GM12875 (cell line): ENCODE results near the gene TBC1D16.

Experiments used
- H3K4me3 ChIP-seq: one replicate; pipeline ENCODE4 v1.5.1; 2011; ENCODE audit warnings: low read depth, low read length, control low read depth
- TF ChIP-seq, protein P1 (sequence below): IDR thresholded peaks from 2 replicates; pipeline ENCODE4 v1.5.1; 2011; ENCODE audit warnings: low read depth, mild to moderate bottlenecking, control low read depth, inconsistent platforms, low read length, moderate library complexity, borderline replicate concordance; ENCODE audit not compliant: insufficient read depth

The TBC1D16 gene

DNA sequence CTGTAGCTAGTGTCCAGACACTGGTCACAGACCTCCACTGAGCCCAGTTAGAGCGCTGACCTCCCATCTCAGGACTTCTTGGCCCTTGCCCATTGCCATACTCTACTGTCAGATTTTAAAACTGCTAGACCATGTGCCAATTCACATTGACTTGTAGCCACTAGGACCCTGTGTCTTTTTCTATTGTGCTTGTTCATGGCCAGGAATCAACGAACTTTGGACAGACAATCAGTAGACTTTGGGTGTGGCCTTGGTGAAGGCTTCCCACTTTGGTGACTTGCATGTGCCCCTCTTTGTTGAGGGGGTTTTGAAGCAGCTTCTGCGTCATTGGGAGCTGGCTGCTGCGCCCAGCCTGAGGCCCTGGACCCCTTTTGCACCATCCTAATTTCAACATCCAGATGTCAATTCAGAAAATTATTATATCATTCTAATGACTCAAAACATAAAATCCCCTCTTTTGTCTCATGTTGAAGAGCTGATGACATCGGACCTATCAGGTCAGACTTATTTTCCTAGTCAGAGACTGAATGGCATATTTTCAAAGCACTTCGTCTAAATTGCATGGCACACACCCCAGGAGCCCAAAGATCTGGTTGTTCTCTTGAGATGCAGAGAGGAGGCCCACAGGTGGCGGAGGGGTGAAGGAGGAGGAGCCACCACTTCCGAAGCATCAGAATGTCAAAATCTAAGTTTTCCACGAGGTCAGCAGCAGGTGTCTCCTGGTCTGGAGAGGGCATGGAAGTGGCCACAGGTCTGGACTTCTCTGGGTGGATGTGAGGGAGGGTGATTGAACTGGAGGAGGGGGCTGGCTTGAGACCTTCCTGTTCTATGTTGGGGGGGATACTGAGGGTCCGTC, 103.0 kb downstream of the TBC1D16 start:
- TF ChIP-seq, protein P1, sequence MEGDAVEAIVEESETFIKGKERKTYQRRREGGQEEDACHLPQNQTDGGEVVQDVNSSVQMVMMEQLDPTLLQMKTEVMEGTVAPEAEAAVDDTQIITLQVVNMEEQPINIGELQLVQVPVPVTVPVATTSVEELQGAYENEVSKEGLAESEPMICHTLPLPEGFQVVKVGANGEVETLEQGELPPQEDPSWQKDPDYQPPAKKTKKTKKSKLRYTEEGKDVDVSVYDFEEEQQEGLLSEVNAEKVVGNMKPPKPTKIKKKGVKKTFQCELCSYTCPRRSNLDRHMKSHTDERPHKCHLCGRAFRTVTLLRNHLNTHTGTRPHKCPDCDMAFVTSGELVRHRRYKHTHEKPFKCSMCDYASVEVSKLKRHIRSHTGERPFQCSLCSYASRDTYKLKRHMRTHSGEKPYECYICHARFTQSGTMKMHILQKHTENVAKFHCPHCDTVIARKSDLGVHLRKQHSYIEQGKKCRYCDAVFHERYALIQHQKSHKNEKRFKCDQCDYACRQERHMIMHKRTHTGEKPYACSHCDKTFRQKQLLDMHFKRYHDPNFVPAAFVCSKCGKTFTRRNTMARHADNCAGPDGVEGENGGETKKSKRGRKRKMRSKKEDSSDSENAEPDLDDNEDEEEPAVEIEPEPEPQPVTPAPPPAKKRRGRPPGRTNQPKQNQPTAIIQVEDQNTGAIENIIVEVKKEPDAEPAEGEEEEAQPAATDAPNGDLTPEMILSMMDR = no peak
- no peak overlapping the region for H3K4me3 ChIP-seq

DNA sequence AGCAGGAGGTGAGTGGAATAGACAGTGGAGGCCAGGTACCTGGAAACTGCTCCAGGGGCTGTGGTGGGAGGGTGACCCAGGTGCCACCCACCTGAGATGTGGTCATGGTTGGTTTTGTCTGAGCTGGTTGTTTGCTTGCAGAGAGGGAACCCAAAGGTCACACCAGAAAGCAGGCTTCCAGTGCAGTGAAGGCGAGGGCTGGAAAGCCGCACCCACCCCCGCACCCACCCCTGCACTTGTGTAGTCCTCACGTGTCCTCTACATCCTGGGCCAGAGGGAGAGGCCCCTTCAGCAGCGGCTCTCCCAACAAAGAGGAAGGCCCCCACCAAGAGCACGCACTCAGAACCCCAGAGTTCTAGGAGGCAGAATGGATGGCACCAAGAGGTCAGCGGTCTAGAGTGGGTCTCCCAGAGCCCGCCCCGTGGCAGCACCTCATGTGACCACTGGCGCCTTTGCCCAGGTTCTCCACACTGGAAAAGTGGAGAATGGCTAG, 103.8 kb downstream of the TBC1D16 start:
- TF ChIP-seq, protein P1 = no peak
- no peak overlapping the region for H3K4me3 ChIP-seq

DNA sequence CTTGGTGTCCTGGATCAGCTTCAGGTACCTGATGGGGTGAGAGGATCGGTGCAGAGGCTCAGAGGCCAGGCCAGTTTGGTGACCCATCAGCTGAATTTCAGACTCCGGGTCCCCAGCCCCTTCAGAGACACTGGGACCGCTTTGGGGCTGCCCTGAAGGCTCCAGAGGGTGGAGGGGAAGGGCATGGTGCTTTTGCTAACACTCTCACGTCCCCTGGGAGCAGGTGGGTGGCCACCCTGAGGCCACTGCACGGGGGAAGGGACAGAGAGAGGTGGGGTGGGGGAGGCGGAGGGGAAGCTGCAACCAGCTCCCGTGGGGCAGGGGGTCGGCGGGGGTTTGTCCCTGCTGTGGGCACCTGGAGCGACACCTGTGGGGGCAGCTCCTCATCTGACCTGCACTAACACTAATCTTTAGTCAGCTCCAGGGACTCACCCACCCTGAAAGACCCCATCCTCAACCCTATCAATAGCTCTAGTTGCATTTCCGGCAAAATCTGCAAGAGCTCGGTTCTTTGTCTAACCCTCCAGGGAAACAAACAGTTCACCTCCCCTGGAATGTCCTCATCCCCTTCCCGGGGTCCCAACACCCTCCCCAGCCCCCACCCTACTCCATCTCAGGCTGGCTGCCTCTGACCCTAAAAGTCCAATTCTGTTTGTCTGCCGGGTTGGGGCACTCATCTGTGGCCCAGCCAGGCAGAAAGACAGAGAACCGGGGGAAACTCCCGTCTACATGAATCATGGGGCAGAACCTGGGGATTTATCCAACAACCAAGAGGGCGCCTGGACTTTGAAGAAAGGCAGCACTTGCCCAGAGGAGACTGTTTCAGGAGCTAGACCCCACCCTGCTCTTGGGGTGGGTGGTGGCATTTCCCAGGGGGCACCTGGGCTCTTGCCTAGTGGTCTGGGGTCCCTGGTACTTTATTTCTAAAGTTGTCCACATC, 104.5 kb downstream of the TBC1D16 start:
- no peak overlapping the region for H3K4me3 ChIP-seq
- TF ChIP-seq, protein P1 = no peak

DNA sequence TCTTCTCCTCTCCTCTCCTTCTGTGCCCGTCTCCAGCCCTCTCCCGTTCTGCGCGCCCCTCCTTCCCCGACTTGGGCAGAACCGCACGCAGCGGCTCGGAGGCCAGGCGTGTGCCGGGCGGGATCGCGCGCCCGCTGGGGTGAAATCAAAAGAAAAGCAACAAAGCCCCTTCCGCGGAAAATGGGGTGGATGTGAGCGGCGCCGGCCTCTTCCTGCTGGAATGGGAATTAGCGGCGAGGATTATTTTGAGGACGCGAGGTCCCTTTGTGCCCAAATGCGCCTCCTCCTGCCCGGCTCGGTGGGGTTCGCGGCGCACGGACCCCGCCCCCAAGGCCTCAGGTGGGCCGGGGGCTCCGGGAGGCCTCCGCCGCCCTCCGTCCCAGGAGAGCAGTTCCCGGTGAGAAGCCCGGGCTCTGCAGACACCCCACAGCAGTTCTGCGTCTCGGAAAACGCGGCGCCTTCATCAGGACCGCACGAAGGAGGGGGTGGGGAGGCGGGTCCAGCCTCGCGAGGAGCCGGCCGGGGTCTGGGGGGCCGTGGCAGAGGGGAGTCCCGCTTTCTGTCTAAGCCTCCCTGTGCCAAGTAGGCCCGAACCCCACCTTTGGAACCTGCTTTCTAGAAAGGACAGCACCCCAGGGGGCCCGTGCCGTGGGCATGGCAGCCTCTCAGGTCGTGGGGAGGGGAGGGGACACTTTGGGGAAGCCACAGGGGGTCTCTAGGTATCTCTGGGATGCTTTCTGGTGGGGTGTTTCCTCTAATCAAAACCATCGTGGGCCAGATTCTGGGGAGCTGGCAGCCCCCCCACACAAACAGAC, 105.4 kb downstream of the TBC1D16 start:
- TF ChIP-seq, protein P1 = no peak
- H3K4me3 ChIP-seq = no peak overlapping the region

DNA sequence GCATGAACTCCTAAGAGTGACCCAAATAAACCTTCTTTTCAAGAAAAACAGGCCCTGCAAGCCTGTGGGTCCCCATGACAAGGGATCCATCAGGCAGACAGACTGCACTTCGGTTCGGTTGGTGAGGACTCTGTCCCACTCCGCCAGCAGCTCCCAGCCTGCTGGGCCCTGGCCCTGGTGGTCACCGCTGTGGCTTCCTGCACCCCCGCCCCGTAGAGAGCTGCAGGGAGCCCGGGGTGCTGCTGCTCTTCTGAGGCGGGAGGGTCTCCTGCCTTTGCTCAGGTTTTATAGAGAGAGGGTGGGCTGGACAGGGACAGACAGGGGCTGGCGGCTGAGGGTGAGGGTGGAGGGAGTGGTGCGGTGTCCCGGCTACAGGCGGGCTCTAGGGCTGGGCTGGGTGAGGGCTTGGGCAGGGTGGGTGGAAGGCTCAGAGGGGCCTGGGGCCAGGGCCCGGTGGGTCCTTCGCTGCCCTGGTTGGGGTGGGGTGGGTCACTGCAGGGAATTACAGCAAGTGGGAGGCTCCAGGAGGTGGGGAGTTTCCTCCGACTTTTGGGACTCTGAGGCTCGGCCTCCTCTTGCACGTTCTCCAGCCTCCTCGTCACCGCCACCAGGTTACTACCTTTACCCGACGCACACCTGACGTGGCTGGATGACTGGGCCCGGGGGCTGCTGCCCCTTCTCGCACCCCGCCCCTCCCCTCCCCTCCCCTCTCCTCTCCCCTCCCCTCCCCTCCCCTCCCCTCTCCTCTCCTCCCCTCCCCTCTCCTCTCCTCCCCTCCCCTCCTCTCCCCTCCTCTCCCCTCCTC, 106.2 kb downstream of the TBC1D16 start:
- H3K4me3 ChIP-seq = no peak overlapping the region
- TF ChIP-seq, protein P1 = no peak
